ENCODE measurements around the gene PPP2CA. TPM values are rescaled to one million over a fixed set of nuclear protein-coding genes. Genes with fewer than 3 reads are reported as not detected.

PPP2CA gene
- total RNA-seq, result 100 to 1,000 TPM in 2 of 4 donors, 10 to 100 TPM in 2; 89.0 to 142 (median 115) TPM

DNA sequence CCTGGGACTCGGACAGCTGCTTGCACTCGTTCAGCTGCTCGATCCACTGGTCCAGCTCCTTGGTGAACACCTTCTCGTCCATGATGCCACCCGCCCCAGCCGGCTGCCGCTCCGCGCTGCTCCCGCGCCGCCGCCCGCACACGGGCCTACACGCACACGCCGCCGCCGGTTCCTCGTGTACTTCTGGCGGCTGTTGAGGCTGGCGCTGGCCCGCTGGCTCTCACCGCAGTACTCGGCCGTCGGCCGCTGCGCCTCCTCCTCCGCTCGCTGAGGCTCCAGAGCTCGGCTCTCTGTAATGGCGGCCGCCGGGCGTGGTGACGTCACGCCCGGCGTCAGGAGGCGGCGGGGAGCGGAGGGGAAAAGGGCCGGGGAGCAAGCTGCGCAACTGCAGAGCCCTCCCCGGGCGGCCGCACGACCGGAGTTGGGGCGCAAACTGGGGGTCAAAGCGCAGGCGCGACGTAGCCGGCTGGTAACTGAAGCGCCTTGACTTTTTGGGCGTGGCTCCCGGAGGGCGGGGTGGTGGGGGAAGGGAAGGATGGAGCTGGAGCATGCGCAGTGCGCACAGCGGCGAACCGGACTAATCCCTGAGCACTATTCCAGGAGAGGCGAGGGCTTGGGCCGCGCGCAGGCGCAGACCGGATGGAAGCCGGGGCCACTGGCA is at the start of gene PPP2CA:
PPP2CA (minus strand) TSS at position 294 of the 661 bp plus-strand sequence; CDS start at position 82, 212 bp downstream.
- 2% methylated on average over 31 of the region's 73 CpGs for WGBS
- H3K4me3 ChIP-seq, result peak within 1 kb of the TSS; percentile 85 to 100 (median 98)
- peak; percentile 100 for DNase-seq (ENCODE audit: extremely low spot score)
- TF ChIP-seq EP300 (IDR thresholded peaks at IDR 0.05), result no peak
- TF ChIP-seq, protein P1, sequence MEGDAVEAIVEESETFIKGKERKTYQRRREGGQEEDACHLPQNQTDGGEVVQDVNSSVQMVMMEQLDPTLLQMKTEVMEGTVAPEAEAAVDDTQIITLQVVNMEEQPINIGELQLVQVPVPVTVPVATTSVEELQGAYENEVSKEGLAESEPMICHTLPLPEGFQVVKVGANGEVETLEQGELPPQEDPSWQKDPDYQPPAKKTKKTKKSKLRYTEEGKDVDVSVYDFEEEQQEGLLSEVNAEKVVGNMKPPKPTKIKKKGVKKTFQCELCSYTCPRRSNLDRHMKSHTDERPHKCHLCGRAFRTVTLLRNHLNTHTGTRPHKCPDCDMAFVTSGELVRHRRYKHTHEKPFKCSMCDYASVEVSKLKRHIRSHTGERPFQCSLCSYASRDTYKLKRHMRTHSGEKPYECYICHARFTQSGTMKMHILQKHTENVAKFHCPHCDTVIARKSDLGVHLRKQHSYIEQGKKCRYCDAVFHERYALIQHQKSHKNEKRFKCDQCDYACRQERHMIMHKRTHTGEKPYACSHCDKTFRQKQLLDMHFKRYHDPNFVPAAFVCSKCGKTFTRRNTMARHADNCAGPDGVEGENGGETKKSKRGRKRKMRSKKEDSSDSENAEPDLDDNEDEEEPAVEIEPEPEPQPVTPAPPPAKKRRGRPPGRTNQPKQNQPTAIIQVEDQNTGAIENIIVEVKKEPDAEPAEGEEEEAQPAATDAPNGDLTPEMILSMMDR (IDR thresholded peaks at IDR 0.05), result peak in 1 of 3 experiments; percentile 23
- TF ChIP-seq POLR2A (IDR thresholded peaks at IDR 0.05; ENCODE audit: low read depth), result peak; percentile 92
- TF ChIP-seq POLR2AphosphoS5 (IDR thresholded peaks at IDR 0.05), result peak; percentile 90 to 96
- H3K36me3 ChIP-seq, result peaks cover 0 to 2% (median 0%) of the 10 kb centered on the region in 4 donors
- peak within 1 kb of the TSS; percentile 100 for H3K27ac ChIP-seq (replicated peaks in 1 of 4)
- H3K9me3 ChIP-seq, result no peaks in the 10 kb centered on the region
- intact Hi-C loops (cut with DNase I), result loop anchor here (5.0 kb wide), 2 partner anchors 49 to 146 kb away; partner anchors contain the start of genes SKP1 and UBE2B
- H3K27me3 ChIP-seq, result no peaks in the 10 kb centered on the region
- peaks cover 31 to 51% (median 50%) of the 10 kb centered on the region in 4 donors for H3K4me1 ChIP-seq

DNA sequence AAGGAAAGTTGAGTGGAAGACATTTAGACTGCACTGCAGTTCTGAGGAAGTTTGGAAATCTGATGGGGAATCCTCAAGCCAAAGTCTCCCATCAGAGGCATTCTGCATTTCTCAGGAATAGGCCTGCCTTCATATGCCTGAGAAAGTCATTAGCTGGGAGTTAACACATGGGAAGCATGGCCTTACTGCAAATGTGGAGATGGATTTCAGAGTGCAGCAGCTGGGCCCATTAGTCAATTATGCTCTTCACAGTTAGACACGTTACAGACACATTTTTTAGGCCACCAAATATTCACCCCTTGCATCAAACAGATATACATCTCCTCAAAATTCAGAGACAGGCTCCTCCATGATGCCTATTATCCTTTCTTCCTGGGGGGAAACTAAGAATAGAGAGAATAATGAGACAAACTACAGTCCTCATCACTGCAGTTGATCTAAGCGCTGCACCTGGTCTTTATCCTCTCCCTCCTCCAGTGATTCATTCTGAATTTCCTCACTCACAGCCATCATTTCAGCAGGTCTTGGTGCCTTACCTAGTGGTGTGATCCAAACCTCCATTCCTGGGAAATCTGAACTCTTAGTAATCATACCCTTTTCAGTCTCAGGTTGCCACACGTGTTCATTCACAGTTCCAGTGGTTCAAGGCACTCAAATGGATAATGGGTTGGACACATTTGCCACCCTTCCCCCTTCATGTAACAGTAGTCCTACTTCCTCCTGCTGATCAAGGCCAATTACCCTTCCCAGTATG is 47.9 kb upstream of the PPP2CA start:
- TF ChIP-seq POLR2AphosphoS5 (IDR thresholded peaks at IDR 0.05) (no peak), POLR2A (IDR thresholded peaks at IDR 0.05; ENCODE audit: low read depth) (no peak)
- H3K27ac ChIP-seq (replicated peaks in 1 of 4), result no peak overlapping the region
- H3K4me3 ChIP-seq, result no peak overlapping the region
- 87% methylated on average over 3 of the region's 3 CpGs for WGBS
- no peaks in the 10 kb centered on the region for H3K27me3 ChIP-seq
- H3K9me3 ChIP-seq, result peaks cover 0 to 5% (median 3%) of the 10 kb centered on the region in 4 donors
- intact Hi-C loops (cut with DNase I), result no loop called here
- no peaks in the 10 kb centered on the region for H3K4me1 ChIP-seq
- DNase-seq (ENCODE audit: extremely low spot score), result no peak
- H3K36me3 ChIP-seq, result no peaks in the 10 kb centered on the region

DNA sequence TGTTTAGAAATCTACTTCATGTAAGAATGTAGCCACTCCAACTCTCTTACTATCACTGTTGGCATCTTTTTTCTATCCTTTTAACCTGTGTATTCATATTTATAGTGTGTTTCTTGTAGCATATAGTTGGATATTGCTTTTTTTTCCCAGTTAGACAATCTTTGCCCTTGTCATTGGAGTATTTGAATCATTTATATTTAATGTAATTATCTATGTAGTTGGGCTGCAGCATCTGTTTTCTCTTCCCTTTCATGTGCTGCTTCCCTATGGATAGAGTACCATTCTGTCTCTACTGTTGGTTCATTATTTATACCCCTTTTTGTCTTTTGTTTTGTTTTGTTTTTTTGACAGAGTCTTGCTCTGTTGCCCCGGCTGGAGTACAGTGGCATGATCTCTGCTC is 45.2 kb upstream of the PPP2CA start:
- no peak overlapping the region for H3K4me3 ChIP-seq
- H3K27me3 ChIP-seq, result no peaks in the 10 kb centered on the region
- H3K27ac ChIP-seq (replicated peaks in 1 of 4), result no peak overlapping the region
- peaks cover 0 to 5% (median 3%) of the 10 kb centered on the region in 4 donors for H3K9me3 ChIP-seq
- TF ChIP-seq POLR2A (IDR thresholded peaks at IDR 0.05; ENCODE audit: low read depth), result no peak
- no peak for TF ChIP-seq EP300 (IDR thresholded peaks at IDR 0.05)
- TF ChIP-seq, protein P1 (IDR thresholded peaks at IDR 0.05), result no peak
- no peak for TF ChIP-seq POLR2AphosphoS5 (IDR thresholded peaks at IDR 0.05)
- H3K36me3 ChIP-seq, result no peaks in the 10 kb centered on the region
- H3K4me1 ChIP-seq, result no peaks in the 10 kb centered on the region
- DNase-seq (ENCODE audit: extremely low spot score), result peak; percentile 8
- WGBS, result 94% methylated on average over 1 of the region's 1 CpG
- intact Hi-C loops (cut with DNase I), result no loop called here

DNA sequence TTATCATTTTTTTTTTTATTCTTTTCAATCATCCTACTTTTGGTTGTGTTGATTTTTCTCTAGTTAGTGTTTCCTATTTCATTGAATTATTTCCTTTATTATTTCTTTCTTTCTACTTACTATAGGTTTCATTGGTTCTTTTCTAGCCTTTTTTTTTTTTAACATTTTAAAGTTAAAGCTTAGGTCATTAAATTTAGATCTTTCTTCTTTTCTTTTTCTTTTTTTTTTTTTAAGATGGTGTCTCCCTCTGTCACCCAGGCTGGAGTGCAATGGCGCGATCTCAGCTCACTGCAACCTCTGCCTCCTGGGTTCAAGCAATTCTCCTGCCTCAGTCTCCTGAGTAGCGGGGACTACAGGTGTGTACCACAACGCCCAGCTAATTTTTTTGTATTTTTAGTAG is 43.0 kb upstream of the PPP2CA start:
- Histone ChIP-seq H3K4me1 (no peaks in the 10 kb centered on the region), H3K4me3 (no peak overlapping the region), H3K36me3 (no peaks in the 10 kb centered on the region), H3K27ac (replicated peaks in 1 of 4) (no peak overlapping the region), H3K27me3 (no peaks in the 10 kb centered on the region), H3K9me3 (peaks cover 0 to 12% (median 4%) of the 10 kb centered on the region in 4 donors)
- no peak for DNase-seq (ENCODE audit: extremely low spot score)
- intact Hi-C loops (cut with DNase I), result no loop called here
- TF ChIP-seq EP300 (IDR thresholded peaks at IDR 0.05) (no peak), POLR2AphosphoS5 (IDR thresholded peaks at IDR 0.05) (no peak), POLR2A (IDR thresholded peaks at IDR 0.05; ENCODE audit: low read depth) (no peak)
- TF ChIP-seq, protein P1 (IDR thresholded peaks at IDR 0.05), result no peak
- WGBS, result 96% methylated on average over 4 of the region's 4 CpGs

DNA sequence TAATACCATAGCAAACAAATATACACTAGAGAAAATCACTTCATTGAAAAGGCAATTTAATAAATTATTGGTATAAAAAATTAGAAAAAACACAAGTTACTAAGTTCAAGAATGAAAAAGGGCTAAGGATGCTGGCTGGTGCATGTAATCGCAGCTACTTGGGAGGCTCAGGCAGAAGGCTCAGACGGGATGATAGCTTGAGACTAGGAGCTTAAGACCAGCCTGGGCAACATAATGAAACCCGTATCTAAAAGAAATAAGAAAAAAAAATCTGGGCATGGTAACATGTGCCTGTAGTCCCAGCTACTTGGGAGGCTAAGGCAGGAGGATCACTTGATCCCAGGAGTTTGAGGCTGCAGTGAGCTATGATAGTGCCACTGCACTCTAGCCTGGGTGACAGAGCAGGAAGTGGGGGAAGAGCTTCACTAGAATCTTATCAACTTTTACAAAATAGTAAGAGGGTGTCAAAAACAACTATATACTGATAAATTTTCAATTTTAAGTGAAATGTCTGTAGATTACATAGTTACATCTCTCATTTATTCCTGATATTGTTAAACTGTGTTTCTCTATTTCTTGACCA is 42.2 kb upstream of the PPP2CA start:
- Histone ChIP-seq H3K27me3 (no peaks in the 10 kb centered on the region), H3K9me3 (peaks cover 0 to 12% (median 4%) of the 10 kb centered on the region in 4 donors), H3K27ac (replicated peaks in 1 of 4) (no peak overlapping the region), H3K4me1 (no peaks in the 10 kb centered on the region), H3K4me3 (no peak overlapping the region), H3K36me3 (no peaks in the 10 kb centered on the region)
- intact Hi-C loops (cut with DNase I), result no loop called here
- WGBS, result 85% methylated on average over 3 of the region's 3 CpGs
- TF ChIP-seq POLR2A (IDR thresholded peaks at IDR 0.05; ENCODE audit: low read depth) (no peak), POLR2AphosphoS5 (IDR thresholded peaks at IDR 0.05) (no peak), EP300 (IDR thresholded peaks at IDR 0.05) (no peak)
- TF ChIP-seq, protein P1 (IDR thresholded peaks at IDR 0.05), result no peak
- DNase-seq (ENCODE audit: extremely low spot score), result no peak
